ENCODE results near the gene SLC39A1. TPM values are rescaled to one million over a fixed set of nuclear protein-coding genes. Genes with fewer than 3 reads are reported as not detected.

Gene SLC39A1
- total RNA-seq, 1 donor from 2014 or later = 108 TPM

DNA sequence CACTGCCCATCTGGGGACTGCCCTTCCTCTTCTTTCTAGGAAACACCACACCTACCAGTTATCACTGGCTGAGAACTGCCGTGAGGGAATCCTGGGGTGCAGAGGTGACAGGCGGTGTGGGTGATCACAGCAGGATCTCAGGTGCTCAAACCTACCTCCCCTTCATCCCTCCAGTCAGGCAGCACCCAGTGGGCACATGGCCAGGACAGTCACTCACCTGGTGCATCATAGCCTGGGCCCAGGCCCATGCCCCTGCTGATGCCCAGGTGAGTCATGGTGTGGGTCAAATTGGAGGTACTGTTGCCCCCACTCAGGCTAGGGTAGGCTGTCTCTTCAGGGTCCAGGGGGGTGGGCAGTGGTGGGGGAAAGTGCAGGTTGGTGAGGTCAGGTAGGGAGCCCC, 11.5 kb downstream of the SLC39A1 start:
- Histone ChIP-seq H3K36me3 (ENCODE audit: control insufficient read depth, insufficient read depth, low read length) (peaks cover 25% of the 10 kb centered on the region), H3K4me3 (ENCODE audit: low read depth, low read length) (no peak overlapping the region), H3K27me3 (ENCODE audit: control insufficient read depth, insufficient read depth, low read length) (no peaks in the 10 kb centered on the region)
- TF ChIP-seq, protein P1, sequence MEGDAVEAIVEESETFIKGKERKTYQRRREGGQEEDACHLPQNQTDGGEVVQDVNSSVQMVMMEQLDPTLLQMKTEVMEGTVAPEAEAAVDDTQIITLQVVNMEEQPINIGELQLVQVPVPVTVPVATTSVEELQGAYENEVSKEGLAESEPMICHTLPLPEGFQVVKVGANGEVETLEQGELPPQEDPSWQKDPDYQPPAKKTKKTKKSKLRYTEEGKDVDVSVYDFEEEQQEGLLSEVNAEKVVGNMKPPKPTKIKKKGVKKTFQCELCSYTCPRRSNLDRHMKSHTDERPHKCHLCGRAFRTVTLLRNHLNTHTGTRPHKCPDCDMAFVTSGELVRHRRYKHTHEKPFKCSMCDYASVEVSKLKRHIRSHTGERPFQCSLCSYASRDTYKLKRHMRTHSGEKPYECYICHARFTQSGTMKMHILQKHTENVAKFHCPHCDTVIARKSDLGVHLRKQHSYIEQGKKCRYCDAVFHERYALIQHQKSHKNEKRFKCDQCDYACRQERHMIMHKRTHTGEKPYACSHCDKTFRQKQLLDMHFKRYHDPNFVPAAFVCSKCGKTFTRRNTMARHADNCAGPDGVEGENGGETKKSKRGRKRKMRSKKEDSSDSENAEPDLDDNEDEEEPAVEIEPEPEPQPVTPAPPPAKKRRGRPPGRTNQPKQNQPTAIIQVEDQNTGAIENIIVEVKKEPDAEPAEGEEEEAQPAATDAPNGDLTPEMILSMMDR (IDR thresholded peaks at IDR 0.05; ENCODE audit: insufficient read depth, low read length, severe bottlenecking) = no peak
- FAIRE-seq (no peak), DNase-seq (ENCODE audit: low read depth) (peak; percentile 69)

DNA sequence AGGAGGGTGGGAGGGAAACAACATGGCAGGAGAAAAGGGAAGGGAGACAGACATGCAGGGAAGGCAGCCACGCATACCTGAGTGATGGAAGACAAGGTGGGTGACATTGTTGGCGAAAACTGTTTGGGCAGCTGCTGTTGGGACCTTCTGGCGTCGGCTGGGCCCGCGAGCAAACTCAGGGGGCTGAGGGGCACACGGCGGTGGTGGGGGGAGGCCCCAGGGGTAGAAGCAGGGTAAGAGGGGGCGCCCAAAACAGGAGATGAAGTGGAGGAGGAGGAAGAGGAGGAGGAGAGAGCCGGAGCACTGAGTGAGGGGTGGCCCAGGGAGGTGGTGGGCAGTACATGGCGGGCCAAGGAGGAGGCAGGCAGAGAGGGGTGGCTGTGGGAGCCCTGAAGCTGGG, 12.2 kb downstream of the SLC39A1 start:
- Histone ChIP-seq H3K36me3 (ENCODE audit: control insufficient read depth, insufficient read depth, low read length) (peaks cover 25% of the 10 kb centered on the region), H3K4me3 (ENCODE audit: low read depth, low read length) (no peak overlapping the region), H3K27me3 (ENCODE audit: control insufficient read depth, insufficient read depth, low read length) (no peaks in the 10 kb centered on the region)
- DNase-seq (ENCODE audit: low read depth) (no peak), FAIRE-seq (no peak)
- TF ChIP-seq, protein P1 (IDR thresholded peaks at IDR 0.05; ENCODE audit: insufficient read depth, low read length, severe bottlenecking) = no peak

DNA sequence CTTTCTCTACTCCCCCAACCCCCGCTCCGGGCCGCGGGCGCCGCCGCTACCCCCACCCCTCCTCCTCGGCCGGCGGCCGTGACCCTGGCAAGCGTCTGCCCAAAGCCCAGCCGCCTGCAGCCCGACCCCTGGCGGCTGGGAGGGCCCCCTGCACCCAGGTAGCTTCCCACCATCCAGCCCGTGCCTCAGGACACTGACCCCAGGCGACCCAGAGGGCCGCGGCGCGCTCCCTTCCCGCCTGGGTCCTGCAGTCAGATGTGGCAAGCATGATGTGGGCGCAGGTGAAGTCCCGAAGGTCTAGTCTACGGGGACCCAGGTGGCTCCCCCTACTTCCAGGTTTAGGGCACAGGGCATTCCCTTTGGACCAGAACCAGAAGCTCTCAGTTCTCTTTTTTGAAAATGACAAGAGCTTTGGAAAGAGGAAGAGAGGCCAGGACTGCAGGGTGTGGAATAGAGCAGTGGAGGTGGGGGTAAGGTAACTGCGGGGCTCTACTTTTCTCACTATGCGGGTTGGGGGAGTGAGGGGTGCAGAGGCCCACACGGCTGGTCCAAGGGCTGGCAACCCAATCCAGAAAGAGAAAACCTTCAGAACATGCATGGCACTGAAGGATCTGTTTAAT, 16.6 kb downstream of the SLC39A1 start, which contains the start of gene DENND4B:
Gene DENND4B (minus strand): TSS at position 97 of the 620 bp plus-strand sequence. CDS start 2,344 bp downstream, outside the sequence.
- FAIRE-seq = no peak
- H3K36me3 ChIP-seq (ENCODE audit: control insufficient read depth, insufficient read depth, low read length) = peaks cover 26% of the 10 kb centered on the region
- DNase-seq (ENCODE audit: low read depth) = peak; percentile 44
- no peaks in the 10 kb centered on the region for H3K27me3 ChIP-seq (ENCODE audit: control insufficient read depth, insufficient read depth, low read length)
- H3K4me3 ChIP-seq (ENCODE audit: low read depth, low read length) = peak within 1 kb of the TSS; percentile 75
- TF ChIP-seq, protein P1 (IDR thresholded peaks at IDR 0.05; ENCODE audit: insufficient read depth, low read length, severe bottlenecking) = peak; percentile 93

DNA sequence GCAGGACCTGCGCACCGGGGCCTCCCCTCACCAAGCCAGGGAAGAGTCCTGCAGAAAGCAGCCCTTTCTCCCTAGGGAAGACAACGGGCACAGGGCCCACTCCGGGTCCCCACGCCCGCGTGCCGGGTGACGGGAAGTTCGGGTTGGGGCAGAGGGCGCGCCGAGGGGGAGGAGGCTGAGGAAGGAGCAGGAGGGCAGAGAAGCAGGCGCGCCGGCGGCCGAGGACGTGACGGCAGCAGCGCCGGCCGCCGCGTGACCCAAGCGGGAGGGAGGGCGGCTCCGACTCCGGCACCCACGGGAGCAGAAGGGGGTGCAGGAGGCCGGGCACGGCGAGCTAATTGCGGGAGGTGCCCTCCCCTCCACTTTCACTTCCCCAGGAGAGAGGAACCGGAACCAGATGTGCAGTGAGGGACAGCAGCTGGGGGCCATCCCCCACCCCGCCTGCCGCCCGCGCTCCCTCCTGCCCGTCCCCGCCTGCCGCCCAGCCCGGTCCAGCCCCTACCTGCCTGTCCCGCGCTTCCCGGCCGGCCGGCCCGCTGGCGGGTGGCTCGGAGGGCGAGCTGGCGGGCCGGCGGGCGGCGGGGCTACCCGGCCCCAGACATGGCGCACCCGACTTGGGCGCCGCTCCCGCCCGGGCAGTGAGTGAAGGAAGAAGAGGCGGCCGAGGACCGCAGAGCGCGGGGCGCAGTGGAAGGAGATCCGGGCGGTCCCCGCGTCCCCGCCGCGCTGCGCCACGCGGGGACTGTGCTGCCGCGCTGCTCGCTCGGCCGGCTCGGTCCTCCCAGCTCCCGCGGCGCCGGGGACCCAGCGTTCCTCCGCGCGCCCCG, 17.3 kb downstream of the SLC39A1 start:
- H3K4me3 ChIP-seq (ENCODE audit: low read depth, low read length) = peak overlapping the region; percentile 75
- TF ChIP-seq, protein P1 (IDR thresholded peaks at IDR 0.05; ENCODE audit: insufficient read depth, low read length, severe bottlenecking) = no peak
- DNase-seq (ENCODE audit: low read depth) (peak; percentile 41), FAIRE-seq (no peak)
- H3K36me3 ChIP-seq (ENCODE audit: control insufficient read depth, insufficient read depth, low read length) = peaks cover 21% of the 10 kb centered on the region
- no peaks in the 10 kb centered on the region for H3K27me3 ChIP-seq (ENCODE audit: control insufficient read depth, insufficient read depth, low read length)

DNA sequence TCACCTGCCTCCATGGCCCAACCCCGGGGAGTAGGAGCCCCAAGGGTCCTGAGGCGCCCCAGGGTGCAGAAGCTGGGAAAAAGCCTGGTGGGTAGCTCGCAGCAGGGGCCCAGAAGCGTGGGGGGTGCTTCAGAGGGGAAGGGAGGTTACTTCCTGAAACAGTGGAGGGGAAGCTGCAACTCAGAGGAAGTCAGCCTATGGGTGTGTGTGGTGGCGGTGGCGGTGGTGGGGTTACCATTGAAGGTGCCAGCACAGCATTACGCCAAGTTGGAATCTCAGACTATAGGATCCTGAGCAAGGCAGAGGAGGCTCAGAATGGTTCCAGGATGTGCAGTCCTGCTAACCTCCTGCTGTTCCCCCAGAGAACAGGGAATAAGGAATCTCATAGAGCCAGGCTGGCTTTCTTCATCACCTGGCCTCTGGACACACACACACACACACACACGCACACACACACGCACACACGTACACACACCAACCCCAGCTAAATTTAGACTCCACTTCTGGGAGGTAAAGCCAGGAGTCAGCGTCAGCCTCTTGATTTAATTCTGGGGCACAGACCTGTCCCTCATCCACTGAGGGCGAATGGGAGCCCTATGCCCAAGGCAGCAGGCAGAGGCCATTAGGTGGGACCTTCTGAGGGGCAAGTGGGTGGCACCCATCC, 18.1 kb downstream of the SLC39A1 start:
- TF ChIP-seq, protein P1 (IDR thresholded peaks at IDR 0.05; ENCODE audit: insufficient read depth, low read length, severe bottlenecking) = no peak
- H3K27me3 ChIP-seq (ENCODE audit: control insufficient read depth, insufficient read depth, low read length) = no peaks in the 10 kb centered on the region
- peak overlapping the region; percentile 75 for H3K4me3 ChIP-seq (ENCODE audit: low read depth, low read length)
- FAIRE-seq (peak; percentile 7), DNase-seq (ENCODE audit: low read depth) (peak; percentile 24)
- peaks cover 26% of the 10 kb centered on the region for H3K36me3 ChIP-seq (ENCODE audit: control insufficient read depth, insufficient read depth, low read length)

Data from bronchial epithelial cell (primary cell).